ENCODE results near the gene KCNQ1.

The KCNQ1 gene

GRCh38 chr11:2886191-2886894, 441.5 kb downstream of the KCNQ1 start:
- no peaks in the 10 kb centered on the region for H3K36me3 Mint-ChIP-seq
- no peak for ATAC-seq
- H3K9me3 Mint-ChIP-seq = no peaks in the 10 kb centered on the region
- H3K4me3 Mint-ChIP-seq = peak overlapping the region; percentile 48
- H3K4me1 Mint-ChIP-seq = peaks cover 28% of the 10 kb centered on the region
- H3K27ac Mint-ChIP-seq = no peak overlapping the region
- H3K27me3 Mint-ChIP-seq = peaks cover 13% of the 10 kb centered on the region

- H3K4me1 Mint-ChIP-seq = peaks cover 33% of the 10 kb centered on the region
- no peaks in the 10 kb centered on the region for H3K9me3 Mint-ChIP-seq
- no peak overlapping the region for H3K27ac Mint-ChIP-seq
- H3K27me3 Mint-ChIP-seq = peaks cover 12% of the 10 kb centered on the region
- H3K4me3 Mint-ChIP-seq = peak overlapping the region; percentile 48
- no peaks in the 10 kb centered on the region for H3K36me3 Mint-ChIP-seq
- ATAC-seq = no peak
These were observed 442.1 kb downstream of the KCNQ1 start for GRCh38 chr11:2886936-2887335.

GRCh38 chr11:2887515-2888195, 442.8 kb downstream of the KCNQ1 start:
- no peak for ATAC-seq
- Mint-ChIP-seq H3K27me3 (peaks cover 9% of the 10 kb centered on the region), H3K4me1 (peaks cover 38% of the 10 kb centered on the region), H3K36me3 (no peaks in the 10 kb centered on the region), H3K9me3 (no peaks in the 10 kb centered on the region), H3K27ac (no peak overlapping the region), H3K4me3 (no peak overlapping the region)

- ATAC-seq = peak; percentile 64
These were observed 443.6 kb downstream of the KCNQ1 start for GRCh38 chr11:2888266-2888968.

GRCh38 chr11:2889362-2890273, 444.8 kb downstream of the KCNQ1 start:
- Mint-ChIP-seq H3K4me1 (peaks cover 35% of the 10 kb centered on the region), H3K4me3 (no peak overlapping the region), H3K9me3 (no peaks in the 10 kb centered on the region), H3K27ac (no peak overlapping the region), H3K27me3 (no peaks in the 10 kb centered on the region), H3K36me3 (no peaks in the 10 kb centered on the region)
- no peak for ATAC-seq

More at GRCh38 chr11:2888266-2888968, 443.6 kb downstream of the KCNQ1 start:
- Mint-ChIP-seq H3K36me3 (no peaks in the 10 kb centered on the region), H3K4me3 (no peak overlapping the region), H3K27ac (no peak overlapping the region), H3K27me3 (peaks cover 1% of the 10 kb centered on the region), H3K4me1 (peaks cover 35% of the 10 kb centered on the region), H3K9me3 (no peaks in the 10 kb centered on the region)

GRCh38 chr11:2890466-2891294, 445.9 kb downstream of the KCNQ1 start:
- no peaks in the 10 kb centered on the region for H3K9me3 Mint-ChIP-seq
- ATAC-seq = no peak
- H3K4me3 Mint-ChIP-seq = no peak overlapping the region
- H3K27ac Mint-ChIP-seq = no peak overlapping the region
- no peaks in the 10 kb centered on the region for H3K36me3 Mint-ChIP-seq
- no peaks in the 10 kb centered on the region for H3K27me3 Mint-ChIP-seq
- H3K4me1 Mint-ChIP-seq = peaks cover 29% of the 10 kb centered on the region

- H3K4me3 Mint-ChIP-seq = peak overlapping the region; percentile 76
- peak overlapping the region; percentile 73 for H3K27ac Mint-ChIP-seq
- no peaks in the 10 kb centered on the region for H3K27me3 Mint-ChIP-seq
- no peaks in the 10 kb centered on the region for H3K36me3 Mint-ChIP-seq
- H3K4me1 Mint-ChIP-seq = peaks cover 28% of the 10 kb centered on the region
- ATAC-seq = no peak
- H3K9me3 Mint-ChIP-seq = no peaks in the 10 kb centered on the region
These were observed 446.8 kb downstream of the KCNQ1 start for GRCh38 chr11:2891326-2892214.

- H3K9me3 Mint-ChIP-seq = no peaks in the 10 kb centered on the region
- H3K4me1 Mint-ChIP-seq = peaks cover 25% of the 10 kb centered on the region
- H3K27me3 Mint-ChIP-seq = no peaks in the 10 kb centered on the region
- peak overlapping the region; percentile 76 for H3K4me3 Mint-ChIP-seq
- H3K36me3 Mint-ChIP-seq = no peaks in the 10 kb centered on the region
- peak overlapping the region; percentile 73 for H3K27ac Mint-ChIP-seq
- ATAC-seq = peak; percentile 50
These were observed 447.6 kb downstream of the KCNQ1 start for GRCh38 chr11:2892215-2892966.

- ATAC-seq = no peak
- Mint-ChIP-seq H3K27me3 (no peaks in the 10 kb centered on the region), H3K4me3 (peak overlapping the region; percentile 76), H3K27ac (peak overlapping the region; percentile 73), H3K36me3 (no peaks in the 10 kb centered on the region), H3K4me1 (peaks cover 21% of the 10 kb centered on the region), H3K9me3 (no peaks in the 10 kb centered on the region)
These were observed 448.2 kb downstream of the KCNQ1 start for GRCh38 chr11:2892967-2893528.

- Mint-ChIP-seq H3K4me3 (no peak overlapping the region), H3K27ac (no peak overlapping the region), H3K4me1 (peaks cover 22% of the 10 kb centered on the region), H3K36me3 (no peaks in the 10 kb centered on the region), H3K9me3 (no peaks in the 10 kb centered on the region), H3K27me3 (no peaks in the 10 kb centered on the region)
- no peak for ATAC-seq
These were observed 449.1 kb downstream of the KCNQ1 start for GRCh38 chr11:2893935-2894334.

- Mint-ChIP-seq H3K36me3 (no peaks in the 10 kb centered on the region), H3K4me1 (peaks cover 37% of the 10 kb centered on the region)
These were observed 451.2 kb downstream of the KCNQ1 start for GRCh38 chr11:2896047-2896446.

GRCh38 chr11:2897048-2897447, 452.2 kb downstream of the KCNQ1 start:
- Mint-ChIP-seq H3K27me3 (no peaks in the 10 kb centered on the region), H3K9me3 (no peaks in the 10 kb centered on the region), H3K36me3 (no peaks in the 10 kb centered on the region), H3K27ac (no peak overlapping the region), H3K4me1 (peaks cover 36% of the 10 kb centered on the region), H3K4me3 (no peak overlapping the region)
- ATAC-seq = no peak

More at GRCh38 chr11:2896047-2896446, 451.2 kb downstream of the KCNQ1 start:
- H3K4me3 Mint-ChIP-seq = no peak overlapping the region
- ATAC-seq = no peak
- H3K27me3 Mint-ChIP-seq = no peaks in the 10 kb centered on the region
- no peaks in the 10 kb centered on the region for H3K9me3 Mint-ChIP-seq
- H3K27ac Mint-ChIP-seq = no peak overlapping the region

Data from stimulated activated memory B cell treated with anti-CD40 and anti-IgM and Interleukin-4, amounts not matched to agents 10 μg/mL and 1 μg/mL and 100 μg/mL, for 72 hours (primary cell).